ENCODE data around the gene MYO15B.

DNA sequence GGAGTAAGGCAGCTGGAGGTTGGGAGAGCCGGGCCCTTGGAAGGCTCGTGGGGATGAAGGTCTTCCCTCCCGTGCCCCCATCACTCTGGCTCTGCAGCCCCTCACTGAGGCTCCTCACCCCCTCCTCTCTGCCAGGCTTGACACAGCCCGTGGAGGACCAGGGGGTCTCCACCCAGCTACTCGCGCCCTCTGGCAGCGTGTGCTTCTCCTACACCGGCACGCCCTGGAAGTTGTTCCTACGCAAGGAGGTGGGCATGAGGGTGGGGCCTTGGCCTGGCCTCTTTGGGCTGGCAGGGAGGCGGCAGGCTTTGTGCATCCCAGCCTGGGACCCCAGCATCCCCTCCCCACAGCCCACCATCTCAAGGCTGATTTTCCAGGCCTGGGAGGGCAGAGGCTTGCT is 30.1 kb downstream of the MYO15B start:
- TF ChIP-seq, protein P1, sequence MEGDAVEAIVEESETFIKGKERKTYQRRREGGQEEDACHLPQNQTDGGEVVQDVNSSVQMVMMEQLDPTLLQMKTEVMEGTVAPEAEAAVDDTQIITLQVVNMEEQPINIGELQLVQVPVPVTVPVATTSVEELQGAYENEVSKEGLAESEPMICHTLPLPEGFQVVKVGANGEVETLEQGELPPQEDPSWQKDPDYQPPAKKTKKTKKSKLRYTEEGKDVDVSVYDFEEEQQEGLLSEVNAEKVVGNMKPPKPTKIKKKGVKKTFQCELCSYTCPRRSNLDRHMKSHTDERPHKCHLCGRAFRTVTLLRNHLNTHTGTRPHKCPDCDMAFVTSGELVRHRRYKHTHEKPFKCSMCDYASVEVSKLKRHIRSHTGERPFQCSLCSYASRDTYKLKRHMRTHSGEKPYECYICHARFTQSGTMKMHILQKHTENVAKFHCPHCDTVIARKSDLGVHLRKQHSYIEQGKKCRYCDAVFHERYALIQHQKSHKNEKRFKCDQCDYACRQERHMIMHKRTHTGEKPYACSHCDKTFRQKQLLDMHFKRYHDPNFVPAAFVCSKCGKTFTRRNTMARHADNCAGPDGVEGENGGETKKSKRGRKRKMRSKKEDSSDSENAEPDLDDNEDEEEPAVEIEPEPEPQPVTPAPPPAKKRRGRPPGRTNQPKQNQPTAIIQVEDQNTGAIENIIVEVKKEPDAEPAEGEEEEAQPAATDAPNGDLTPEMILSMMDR (IDR thresholded peaks at IDR 0.05) = no peak
- TF ChIP-seq POLR2A (IDR thresholded peaks at IDR 0.05) = no peak

All from adrenal gland (tissue), 5 donors.